K562 (cell line): ENCODE data around the gene FMNL2. TPM values are rescaled to one million over a fixed set of nuclear protein-coding genes. Genes with fewer than 3 reads are reported as not detected.

Experiments
- ATAC-seq: fragments of 200-7000 bp; cut with Tn5 transposase; 3 replicates; pipeline ENCODE4 v1.9.1; 2020; ENCODE audit warnings: moderate library complexity
- BruUV-seq: library from RNA; stranded (reverse); fragments of 400-500 nt; replicated peaks from 2 replicates; lab custom pipeline; 2021; lab: Mats Ljungman, UMichigan
- CTCF ChIA-PET: fragments of 300-600 bp; formaldehyde crosslinking; extraction: SDS; loops from one replicate; lab custom pipeline; 2021; ENCODE audit warnings: low intra/inter-chr PET ratio; lab: Yijun Ruan, JAX
- POLR2A ChIA-PET: fragments of 300-600, 350-650 bp; sonication (Branson Sonifier 250); formaldehyde crosslinking; extraction: SDS; loops from one replicate; lab custom pipeline; 2021; ENCODE audit warnings: antibody characterized with exemption, inconsistent platforms; lab: Yijun Ruan, JAX
- DNase-seq, 4 experiments: peaks; one replicate each; pipeline versions ENCODE4 v3.0.0 to v3.0.0-alpha.2; 2011 to 2018; ENCODE audit warnings: low spot score in 3 of 4, mixed read lengths in 3 of 4; ENCODE audit errors: extremely low read depth in 1 of 4
- FAIRE-seq: peaks from 2 replicates; lab custom pipeline; 2011; peaks lifted over from hg19 to GRCh38; lab: Jason Lieb, UNC
- H2AFZ ChIP-seq: 2 replicates; pipeline ENCODE4 v1.6.0; 2011; ENCODE audit warnings: low read depth, low read length, control low read depth, inconsistent platforms
- H3K27ac ChIP-seq: fragments of 200-600 bp; 3 replicates; pipeline ENCODE4 v1.8.0; 2011; ENCODE audit warnings: low read depth, mild to moderate bottlenecking, control low read depth, inconsistent platforms, low read length, moderate library complexity, mixed read lengths; ENCODE audit errors: extremely low read depth
- H3K27me3 ChIP-seq, 2 experiments: fragments of 300-600 bp in 1 of 2; 2 replicates in 1 of 2; 3 replicates in 1 of 2; pipeline versions ENCODE4 v1.6.0 to v1.8.0; 2011; ENCODE audit warnings: inconsistent platforms in 2 of 2, low read length in 2 of 2, mild to moderate bottlenecking in 1 of 2, mixed read lengths in 1 of 2, moderate library complexity in 1 of 2; ENCODE audit not compliant: control insufficient read depth in 2 of 2, insufficient read depth in 2 of 2
- H3K36me3 ChIP-seq: fragments of 300-600 bp; 3 replicates; pipeline ENCODE4 v1.8.0; 2011; ENCODE audit warnings: mild to moderate bottlenecking, low read length, inconsistent platforms; ENCODE audit not compliant: control insufficient read depth, insufficient read depth
- H3K4me1 ChIP-seq, 2 experiments: fragments of 200-600 bp in 1 of 2; replicated peaks in 1 of 2; 2 replicates in 1 of 2; 3 replicates in 1 of 2; pipeline versions ENCODE4 v1.5.1 to v1.8.0; 2011; ENCODE audit warnings: inconsistent platforms in 2 of 2, low read length in 2 of 2, mild to moderate bottlenecking in 1 of 2, mixed read lengths in 1 of 2, moderate library complexity in 1 of 2; ENCODE audit not compliant: control insufficient read depth in 2 of 2, insufficient read depth in 2 of 2
- H3K4me2 ChIP-seq: 2 replicates; pipeline ENCODE4 v1.6.1; 2011; ENCODE audit warnings: low read length, control low read depth, inconsistent platforms, mixed read lengths; ENCODE audit not compliant: insufficient read depth
- H3K4me3 ChIP-seq: fragments of 200-600 bp; sonication (generic), shearing (Covaris generic); 2 replicates; pipeline ENCODE4 v1.5.1; 2016; ENCODE audit warnings: control low read depth, inconsistent platforms
- H3K79me2 ChIP-seq: fragments of 200-600 bp; 3 replicates; pipeline ENCODE4 v1.8.0; 2011; ENCODE audit warnings: low read length, inconsistent platforms; ENCODE audit not compliant: control insufficient read depth, insufficient read depth
- H3K9ac ChIP-seq, 2 experiments: 2 replicates each; pipeline versions ENCODE4 v1.6.0 to v1.6.1; 2011; ENCODE audit warnings: low read depth in 2 of 2, low read length in 2 of 2, control low read depth in 1 of 2, inconsistent platforms in 1 of 2, mild to moderate bottlenecking in 1 of 2, mixed read lengths in 1 of 2; ENCODE audit not compliant: insufficient read depth in 1 of 2
- H3K9me1 ChIP-seq: one replicate; pipeline ENCODE4 v1.6.0; 2011; ENCODE audit warnings: inconsistent platforms, mild to moderate bottlenecking, low read length, moderate library complexity; ENCODE audit not compliant: control insufficient read depth, insufficient read depth
- H3K9me3 ChIP-seq: replicated peaks from 2 replicates; pipeline ENCODE4 v1.5.1; 2011; ENCODE audit warnings: low read depth, low read length, inconsistent platforms; ENCODE audit not compliant: control insufficient read depth, insufficient read depth
- H4K20me1 ChIP-seq: replicated peaks from 2 replicates; pipeline ENCODE4 v1.6.1; 2011; ENCODE audit warnings: low read length, inconsistent platforms, mixed read lengths; ENCODE audit not compliant: control insufficient read depth, insufficient read depth
- ARID1B ChIP-seq: fragments of 450-650 bp; IDR thresholded peaks from 2 replicates; pipeline ENCODE4 v1.6.1; 2016; ENCODE audit warnings: antibody characterized with exemption, mild to moderate bottlenecking, inconsistent platforms
- BRD4 ChIP-seq: fragments of 200-600 bp; sonication (generic); IDR thresholded peaks from 2 replicates; pipeline ENCODE4 v1.6.1; 2017; ENCODE audit warnings: inconsistent platforms
- EHMT2 ChIP-seq: fragments of 450-650 bp; IDR thresholded peaks from 2 replicates; pipeline ENCODE4 v1.6.1; 2018; ENCODE audit warnings: antibody characterized with exemption
- GATAD2B ChIP-seq: fragments of 450-650 bp; IDR thresholded peaks from 2 replicates; pipeline ENCODE4 v1.6.1; 2017; ENCODE audit warnings: mild to moderate bottlenecking, borderline replicate concordance
- HNRNPH1 ChIP-seq: fragments of 200-400 bp; formaldehyde crosslinking; optimal IDR thresholded peaks from 2 replicates; pipeline ENCODE3; 2017; ENCODE audit warnings: low read depth, mild to moderate bottlenecking, low read length, moderate library complexity
- L3MBTL2 ChIP-seq: fragments of 450-650 bp; IDR thresholded peaks from 2 replicates; pipeline ENCODE4 v1.6.1; 2016; ENCODE audit warnings: mild to moderate bottlenecking, moderate library complexity
- PHB2 ChIP-seq: fragments of 450-650 bp; IDR thresholded peaks from 2 replicates; pipeline ENCODE4 v1.6.1; 2017; ENCODE audit warnings: low read depth
- PHF8 ChIP-seq: fragments of 200-600 bp; sonication (generic); IDR thresholded peaks from 2 replicates; pipeline ENCODE4 v1.6.1; 2012; ENCODE audit warnings: mixed run types, mild to moderate bottlenecking, inconsistent platforms, low read length, moderate library complexity, borderline replicate concordance
- POLR2AphosphoS5 ChIP-seq: IDR thresholded peaks from 2 replicates; pipeline ENCODE4 v1.6.1; 2011; ENCODE audit warnings: mild to moderate bottlenecking, low read depth, low read length, moderate library complexity; ENCODE audit not compliant: control insufficient read depth, insufficient read depth
- TRIM24 ChIP-seq, 2 experiments: fragments of 450-650 bp; IDR thresholded peaks; 2 replicates each; pipeline ENCODE4 v1.6.1; 2016
- XRCC5 ChIP-seq: fragments of 200-400 bp; formaldehyde crosslinking; IDR thresholded peaks from 2 replicates; pipeline ENCODE4 v1.6.1; 2017; ENCODE audit warnings: low read depth, mild to moderate bottlenecking, low read length
- ZBTB26 ChIP-seq: fragments of 450-650 bp; formaldehyde crosslinking; IDR thresholded peaks from 2 replicates; pipeline ENCODE4 v1.4.0; 2022; ENCODE audit warnings: missing genetic modification characterization
- ZNF121 ChIP-seq: sonication (generic); formaldehyde crosslinking; conservative IDR thresholded peaks from 2 replicates; pipeline ENCODE4 v1.8.0; 2022; ENCODE audit warnings: missing genetic modification reagents
- ZNF324 ChIP-seq: fragments of 250-450 bp; sonication (Bioruptor Pico); IDR thresholded peaks from 2 replicates; pipeline ENCODE4 v1.4.0; 2020; ENCODE audit warnings: mild to moderate bottlenecking
- ZNF444 ChIP-seq: fragments of 250-450 bp; sonication (Bioruptor Pico); IDR thresholded peaks from 2 replicates; pipeline ENCODE4 v1.4.0; 2020; ENCODE audit warnings: mild to moderate bottlenecking, moderate library complexity
- ZNF780A ChIP-seq: fragments of 250-450 bp; sonication (Bioruptor Pico); IDR thresholded peaks from 2 replicates; pipeline ENCODE4 v1.5.0; 2021; ENCODE audit warnings: mild to moderate bottlenecking
- WGBS: fragments of 100-300 bp; shearing (Covaris generic); methylation state at CpG from one replicate; pipeline ENCODE4 v1.1.6; 2016; ENCODE audit warnings: low coverage, mixed read lengths; ENCODE audit not compliant: insufficient coverage; ENCODE audit errors: missing lambda C conversion rate; 5-methylcytosine and 5-hydroxymethylcytosine counted together
- in situ Hi-C: fragments of 300-500 bp; cut with MboI; formaldehyde crosslinking; loops from 4 replicates; pipeline ENCODE4 v1.15.0; 2018; ENCODE audit warnings: inconsistent platforms, mixed read lengths
- intact Hi-C: fragments of 100-400 bp; cut with micrococcal nuclease; formaldehyde crosslinking; loops from 2 replicates; pipeline ENCODE4 v1.14.2; 2022
- polyA plus RNA-seq, 8 experiments: library from polyadenylated mRNA; depleted of rRNA in 4 of 8; stranded (reverse) in 5 of 8; unstranded in 3 of 8; fragments of >200 nt; fragmentation: Nextera tagmentation in 2 of 8; fragmentation: Illumina TruSeq in 1 of 8; extraction: Ambion mirVana in 2 of 8; extraction: Trizol in 1 of 8; gene quantifications; 2 replicates each; pipeline versions ENCODE4 v1.2.1 to v1.2.3, GENCODE V29; 2011 to 2014; ENCODE audit warnings: inconsistent platforms in 1 of 8, missing spikeins in 1 of 8
- total RNA-seq, 7 experiments: library from RNA; depleted of rRNA in 6 of 7; stranded (reverse); fragments of >200 nt in 6 of 7; fragmentation: Illumina TruSeq in 2 of 7; extraction: Trizol in 2 of 7; gene quantifications; 2 replicates each; pipeline versions ENCODE4 v1.2.1 to v1.2.3, GENCODE V29; 2011 to 2021; ENCODE audit warnings: low replicate concordance in 1 of 7
- TF ChIP-seq, protein P1 (sequence below): sonication (generic); formaldehyde crosslinking; IDR thresholded peaks from 2 replicates; pipeline ENCODE4 v1.9.0; 2022; ENCODE audit warnings: mild to moderate bottlenecking, missing genetic modification reagents
- TF ChIP-seq, protein P2 (sequence below): fragments of 250-450 bp; sonication (Bioruptor Pico); IDR thresholded peaks from 2 replicates; pipeline ENCODE4 v1.4.0; 2020

FMNL2 gene
- total and polyA plus RNA-seq, 9 of the 15 experiments (the other 6 are each of a cell fraction or from before 2014, with no cell fraction given): 0.15 to 0.49 (median 0.24) TPM; not detected in 1

DNA sequence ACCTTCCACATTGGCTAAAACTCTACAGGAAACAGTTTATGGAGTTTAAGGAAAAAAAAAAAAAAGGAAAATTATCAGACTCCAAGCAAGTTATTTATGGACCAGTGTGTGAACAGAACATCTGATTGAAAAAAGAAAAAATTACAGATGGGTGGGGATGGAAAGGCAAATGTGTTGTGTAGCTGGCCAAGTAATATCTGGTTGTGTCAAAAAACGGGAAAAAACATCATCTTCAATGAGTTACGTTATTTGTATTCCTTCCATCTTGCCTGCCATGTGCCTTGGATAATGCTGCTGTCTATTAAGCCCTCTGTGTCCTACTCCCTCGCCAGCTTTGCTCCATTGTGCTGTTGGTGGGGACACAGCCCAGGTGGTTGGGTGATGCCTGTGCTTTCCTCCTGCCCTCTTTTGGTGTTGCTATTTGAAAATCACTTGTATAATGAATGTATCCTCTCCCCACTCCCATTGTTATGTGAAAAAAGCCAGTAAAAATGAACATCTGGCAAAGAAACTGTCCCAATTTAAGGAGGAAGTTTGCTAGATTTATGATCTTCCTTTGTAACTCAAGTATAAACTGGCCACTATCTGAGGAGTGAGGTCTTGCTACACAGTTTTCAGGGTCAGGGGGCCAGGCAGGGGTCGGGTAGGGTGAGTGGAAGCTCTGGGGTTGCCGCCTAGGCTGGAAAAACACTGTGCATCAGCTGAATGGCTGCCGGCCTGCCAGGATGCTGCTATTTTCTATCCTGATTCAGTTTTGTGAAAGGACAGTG is 155.9 kb downstream of the FMNL2 start:
- Histone ChIP-seq H3K9me3 (no peaks in the 10 kb centered on the region), H2AFZ (no peak overlapping the region), H3K79me2 (no peaks in the 10 kb centered on the region), H3K36me3 (no peaks in the 10 kb centered on the region), H3K9ac (no peak overlapping the region), H3K27me3 (peaks cover 2 to 20% of the 10 kb centered on the region in 2 experiments; a peak in 2 of 5 replicates), H3K9me1 (no peaks in the 10 kb centered on the region), H3K4me2 (no peak overlapping the region), H4K20me1 (no peaks in the 10 kb centered on the region), H3K27ac (no peak overlapping the region), H3K4me3 (no peak overlapping the region), H3K4me1 (no peaks in the 10 kb centered on the region)
- CTCF ChIA-PET: no interaction called here
- DNase-seq (no peak), ATAC-seq (no peak), FAIRE-seq (no peak)
- WGBS: under 1% methylated on average over 6 of the region's 6 CpGs
- POLR2A ChIA-PET: no interaction called here
- in situ Hi-C loops: no loop called here
- BruUV-seq: no TSS peak
- intact Hi-C loops: no loop called here
- TF ChIP-seq PHF8 (no peak), ARID1B (no peak), ZNF780A (no peak), POLR2AphosphoS5 (no peak), EHMT2 (no peak), ZBTB26 (CRISPR knock-in tag) (no peak), XRCC5 (no peak), TRIM24 (IDR thresholded peaks at IDR 0.05) (no peak), HNRNPH1 (no peak), L3MBTL2 (no peak), PHB2 (no peak), GATAD2B (no peak), ZNF324 (CRISPR knock-in tag) (no peak), ZNF121 (CRISPR knock-in tag) (no peak), BRD4 (no peak), ZNF444 (CRISPR knock-in tag) (no peak)
- TF ChIP-seq, protein P1, sequence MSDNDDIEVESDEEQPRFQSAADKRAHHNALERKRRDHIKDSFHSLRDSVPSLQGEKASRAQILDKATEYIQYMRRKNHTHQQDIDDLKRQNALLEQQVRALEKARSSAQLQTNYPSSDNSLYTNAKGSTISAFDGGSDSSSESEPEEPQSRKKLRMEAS: no peak
- TF ChIP-seq, protein P2, sequence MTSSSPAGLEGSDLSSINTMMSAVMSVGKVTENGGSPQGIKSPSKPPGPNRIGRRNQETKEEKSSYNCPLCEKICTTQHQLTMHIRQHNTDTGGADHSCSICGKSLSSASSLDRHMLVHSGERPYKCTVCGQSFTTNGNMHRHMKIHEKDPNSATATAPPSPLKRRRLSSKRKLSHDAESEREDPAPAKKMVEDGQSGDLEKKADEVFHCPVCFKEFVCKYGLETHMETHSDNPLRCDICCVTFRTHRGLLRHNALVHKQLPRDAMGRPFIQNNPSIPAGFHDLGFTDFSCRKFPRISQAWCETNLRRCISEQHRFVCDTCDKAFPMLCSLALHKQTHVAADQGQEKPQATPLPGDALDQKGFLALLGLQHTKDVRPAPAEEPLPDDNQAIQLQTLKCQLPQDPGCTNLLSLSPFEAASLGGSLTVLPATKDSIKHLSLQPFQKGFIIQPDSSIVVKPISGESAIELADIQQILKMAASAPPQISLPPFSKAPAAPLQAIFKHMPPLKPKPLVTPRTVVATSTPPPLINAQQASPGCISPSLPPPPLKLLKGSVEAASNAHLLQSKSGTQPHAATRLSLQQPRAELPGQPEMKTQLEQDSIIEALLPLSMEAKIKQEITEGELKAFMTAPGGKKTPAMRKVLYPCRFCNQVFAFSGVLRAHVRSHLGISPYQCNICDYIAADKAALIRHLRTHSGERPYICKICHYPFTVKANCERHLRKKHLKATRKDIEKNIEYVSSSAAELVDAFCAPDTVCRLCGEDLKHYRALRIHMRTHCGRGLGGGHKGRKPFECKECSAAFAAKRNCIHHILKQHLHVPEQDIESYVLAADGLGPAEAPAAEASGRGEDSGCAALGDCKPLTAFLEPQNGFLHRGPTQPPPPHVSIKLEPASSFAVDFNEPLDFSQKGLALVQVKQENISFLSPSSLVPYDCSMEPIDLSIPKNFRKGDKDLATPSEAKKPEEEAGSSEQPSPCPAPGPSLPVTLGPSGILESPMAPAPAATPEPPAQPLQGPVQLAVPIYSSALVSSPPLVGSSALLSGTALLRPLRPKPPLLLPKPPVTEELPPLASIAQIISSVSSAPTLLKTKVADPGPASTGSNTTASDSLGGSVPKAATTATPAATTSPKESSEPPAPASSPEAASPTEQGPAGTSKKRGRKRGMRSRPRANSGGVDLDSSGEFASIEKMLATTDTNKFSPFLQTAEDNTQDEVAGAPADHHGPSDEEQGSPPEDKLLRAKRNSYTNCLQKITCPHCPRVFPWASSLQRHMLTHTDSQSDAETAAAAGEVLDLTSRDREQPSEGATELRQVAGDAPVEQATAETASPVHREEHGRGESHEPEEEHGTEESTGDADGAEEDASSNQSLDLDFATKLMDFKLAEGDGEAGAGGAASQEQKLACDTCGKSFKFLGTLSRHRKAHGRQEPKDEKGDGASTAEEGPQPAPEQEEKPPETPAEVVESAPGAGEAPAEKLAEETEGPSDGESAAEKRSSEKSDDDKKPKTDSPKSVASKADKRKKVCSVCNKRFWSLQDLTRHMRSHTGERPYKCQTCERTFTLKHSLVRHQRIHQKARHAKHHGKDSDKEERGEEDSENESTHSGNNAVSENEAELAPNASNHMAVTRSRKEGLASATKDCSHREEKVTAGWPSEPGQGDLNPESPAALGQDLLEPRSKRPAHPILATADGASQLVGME (CRISPR knock-in tag): no peak
